HG03108 (cell line): ENCODE measurements around the gene SLC28A1.
"Not testable (repeated sequence)": the region's sequence is repeated elsewhere in the genome, so short reads cannot be mapped to it uniquely, and the experiment has no call there.

Source experiments
- ATAC-seq: cut with Tn5 transposase; IDR thresholded peaks from one replicate; pipeline ENCODE4 v1.9.1; 2021; ENCODE audit warnings: moderate library complexity; ENCODE audit not compliant: unreplicated experiment

Gene SLC28A1

GRCh38 chr15:84909029-84909428 is 24.6 kb downstream of the SLC28A1 start:
- ATAC-seq: no peak

GRCh38 chr15:84909782-84910181 is 25.3 kb downstream of the SLC28A1 start:
- ATAC-seq: no peak

- no peak for ATAC-seq
These were observed 26.6 kb downstream of the SLC28A1 start for GRCh38 chr15:84910928-84911623.

GRCh38 chr15:84911879-84912660 is 27.6 kb downstream of the SLC28A1 start:
- ATAC-seq: no peak

GRCh38 chr15:84913360-84913723 is 28.9 kb downstream of the SLC28A1 start:
- no peak for ATAC-seq

- no peak for ATAC-seq
These were observed 29.9 kb downstream of the SLC28A1 start for GRCh38 chr15:84914351-84914750.

GRCh38 chr15:84914909-84915605 is 30.6 kb downstream of the SLC28A1 start:
- ATAC-seq: peak; percentile 99

GRCh38 chr15:84915606-84915958 is 31.1 kb downstream of the SLC28A1 start:
- ATAC-seq: no peak

GRCh38 chr15:84917452-84917851 is 33.0 kb downstream of the SLC28A1 start:
- ATAC-seq: no peak

- no peak for ATAC-seq
These were observed 34.7 kb downstream of the SLC28A1 start for GRCh38 chr15:84919106-84919667.

- ATAC-seq: no peak
These were observed 36.7 kb downstream of the SLC28A1 start for GRCh38 chr15:84921121-84921520.

- no peak for ATAC-seq
These were observed 38.1 kb downstream of the SLC28A1 start for GRCh38 chr15:84922530-84922929.

GRCh38 chr15:84924077-84924731 is 39.7 kb downstream of the SLC28A1 start:
- ATAC-seq: no peak

- not testable (repeated sequence) for ATAC-seq
These were observed 40.5 kb downstream of the SLC28A1 start for GRCh38 chr15:84924821-84925569.

- no peak for ATAC-seq
These were observed 41.4 kb downstream of the SLC28A1 start for GRCh38 chr15:84925906-84926305.

GRCh38 chr15:84926491-84927230 is 42.2 kb downstream of the SLC28A1 start:
- ATAC-seq: no peak

GRCh38 chr15:84928843-84929168 is 44.3 kb downstream of the SLC28A1 start:
- ATAC-seq: no peak

GRCh38 chr15:84929795-84930603 is 45.5 kb downstream of the SLC28A1 start:
- ATAC-seq: no peak
